H1 (cell line): Measurements from ENCODE around the gene MANBA. TPM values are rescaled to one million over a fixed set of nuclear protein-coding genes. Genes with fewer than 3 reads are reported as not detected.

Source experiments
- CTCF ChIA-PET: fragments of 300-600 bp; sonication (Branson Sonifier 250); formaldehyde crosslinking; loops from one replicate; lab custom pipeline; 2021; ENCODE audit not compliant: partially characterized antibody; lab: Charles Lee
- POLR2A ChIA-PET: fragments of 300-600 bp; sonication (Branson Sonifier 250); formaldehyde crosslinking; loops from one replicate; lab custom pipeline; 2021; ENCODE audit warnings: inconsistent platforms; ENCODE audit not compliant: partially characterized antibody; lab: Charles Lee
- DNase-seq, 2 experiments: peaks; one replicate each; pipeline versions ENCODE4 v3.0.0 to v3.0.0-alpha.2; 2010 to 2022; ENCODE audit warnings: low spot score in 2 of 2, low read depth in 1 of 2, mixed read lengths in 1 of 2
- FAIRE-seq: peaks from 2 replicates; lab custom pipeline; 2011; peaks lifted over from hg19 to GRCh38; lab: Jason Lieb, UNC
- H2AFZ ChIP-seq: 2 replicates; pipeline ENCODE4 v1.8.1; 2012; ENCODE audit warnings: low read length, inconsistent platforms
- H2AK5ac ChIP-seq: 2 replicates; pipeline ENCODE4 v1.6.1; 2013; ENCODE audit warnings: low read depth, low read length
- H2BK120ac ChIP-seq: replicated peaks from 2 replicates; pipeline ENCODE3; 2013; ENCODE audit warnings: low read depth, low read length, inconsistent platforms
- H2BK12ac ChIP-seq: 2 replicates; pipeline ENCODE4 v1.6.1; 2013; ENCODE audit warnings: low read depth, low read length
- H2BK15ac ChIP-seq: 2 replicates; pipeline ENCODE4 v1.6.1; 2013; ENCODE audit warnings: low read length
- H2BK20ac ChIP-seq: 2 replicates; pipeline ENCODE4 v1.6.1; 2013; ENCODE audit warnings: low read length
- H2BK5ac ChIP-seq: 2 replicates; pipeline ENCODE4 v1.6.1; 2013; ENCODE audit warnings: low read depth, low read length
- H3K14ac ChIP-seq: 2 replicates; pipeline ENCODE4 v1.6.1; 2013; ENCODE audit warnings: inconsistent platforms; ENCODE audit not compliant: insufficient read length
- H3K18ac ChIP-seq: 2 replicates; pipeline ENCODE4 v1.6.1; 2013; ENCODE audit warnings: low read length; ENCODE audit errors: extremely low read depth
- H3K23ac ChIP-seq: 2 replicates; pipeline ENCODE4 v1.6.1; 2013; ENCODE audit warnings: inconsistent platforms; ENCODE audit not compliant: insufficient read length
- H3K23me2 ChIP-seq: 2 replicates; pipeline ENCODE4 v1.6.1; 2013; ENCODE audit warnings: low read depth, low read length
- H3K27ac ChIP-seq: 2 replicates; pipeline ENCODE4 v1.6.1; 2011; ENCODE audit warnings: low read depth, low read length, inconsistent platforms
- H3K27me3 ChIP-seq, 4 experiments: replicated peaks in 1 of 4; 1 replicate in 1 of 4; 2 replicates in 3 of 4; pipeline versions ENCODE4 v1.6.1 to v1.8.1; 2011 to 2013; ENCODE audit warnings: low read length in 3 of 4, mild to moderate bottlenecking in 3 of 4, inconsistent platforms in 2 of 4, mixed read lengths in 2 of 4, moderate library complexity in 1 of 4; ENCODE audit not compliant: control insufficient read depth in 3 of 4, insufficient read depth in 3 of 4; ENCODE audit errors: extremely low read depth in 1 of 4
- H3K36me3 ChIP-seq, 4 experiments: 2 replicates each; pipeline versions ENCODE4 v1.6.1 to v1.8.1; 2011 to 2013; ENCODE audit warnings: mild to moderate bottlenecking in 4 of 4, low read length in 3 of 4, moderate library complexity in 2 of 4, control low read depth in 1 of 4, inconsistent platforms in 1 of 4; ENCODE audit not compliant: insufficient read depth in 4 of 4, control insufficient read depth in 2 of 4
- H3K4ac ChIP-seq: replicated peaks from 2 replicates; pipeline ENCODE3; 2013; ENCODE audit warnings: low read length, low read depth, mixed read lengths, inconsistent platforms; ENCODE audit not compliant: insufficient read length
- H3K4me1 ChIP-seq, 4 experiments: replicated peaks in 1 of 4; 1 replicate in 1 of 4; 2 replicates in 3 of 4; pipeline versions ENCODE4 v1.6.1 to v1.8.1; 2011 to 2013; ENCODE audit warnings: low read length in 3 of 4, inconsistent platforms in 2 of 4, mixed read lengths in 1 of 4; ENCODE audit not compliant: insufficient read depth in 4 of 4, control insufficient read depth in 3 of 4
- H3K4me2 ChIP-seq, 2 experiments: 2 replicates each; pipeline versions ENCODE4 v1.6.1 to v1.8.1; 2011 to 2013; ENCODE audit warnings: low read depth in 2 of 2, low read length in 2 of 2, control low read depth in 1 of 2, inconsistent platforms in 1 of 2, mild to moderate bottlenecking in 1 of 2; ENCODE audit not compliant: insufficient read depth in 1 of 2
- H3K4me3 ChIP-seq, 4 experiments: fragments of 200-600, 300-600 bp in 1 of 4; sonication (generic), shearing (Covaris generic), sonication (Bioruptor Twin) in 1 of 4; 2 replicates each; pipeline versions ENCODE4 v1.5.1 to v1.8.1; 2011 to 2016; ENCODE audit warnings: low read length in 4 of 4, low read depth in 3 of 4, control low read depth in 2 of 4, inconsistent platforms in 2 of 4, mild to moderate bottlenecking in 2 of 4, mixed read lengths in 1 of 4, moderate library complexity in 1 of 4; ENCODE audit not compliant: insufficient read depth in 2 of 4; ENCODE audit errors: extremely low read depth in 1 of 4
- H3K56ac ChIP-seq: replicated peaks from 2 replicates; pipeline ENCODE3; 2013; ENCODE audit warnings: low read depth, mild to moderate bottlenecking, mixed read lengths, low read length, inconsistent platforms; ENCODE audit not compliant: insufficient read length
- H3K79me1 ChIP-seq: 2 replicates; pipeline ENCODE4 v1.6.1; 2013; ENCODE audit warnings: low read depth, low read length, control low read depth
- H3K79me2 ChIP-seq, 2 experiments: 2 replicates each; pipeline versions ENCODE4 v1.6.1 to v1.8.1; 2012 to 2013; ENCODE audit warnings: low read length in 2 of 2, mild to moderate bottlenecking in 2 of 2, inconsistent platforms in 1 of 2; ENCODE audit not compliant: insufficient read depth in 2 of 2, control insufficient read depth in 1 of 2
- H3K9ac ChIP-seq, 4 experiments: replicated peaks in 1 of 4; 1 replicate in 1 of 4; 2 replicates in 3 of 4; pipeline versions ENCODE4 v1.6.1 to v1.8.1; 2011 to 2013; ENCODE audit warnings: low read depth in 3 of 4, low read length in 3 of 4, control low read depth in 2 of 4, mild to moderate bottlenecking in 2 of 4, moderate library complexity in 2 of 4, inconsistent platforms in 1 of 4; ENCODE audit errors: extremely low read depth in 1 of 4
- H3K9me3 ChIP-seq, 2 experiments: 2 replicates each; pipeline versions ENCODE4 v1.6.1 to v1.8.1; 2012 to 2013; ENCODE audit warnings: mild to moderate bottlenecking in 2 of 2, moderate library complexity in 2 of 2, control low read depth in 1 of 2, inconsistent platforms in 1 of 2, low read depth in 1 of 2, low read length in 1 of 2, mixed read lengths in 1 of 2; ENCODE audit not compliant: insufficient read depth in 2 of 2
- H4K20me1 ChIP-seq, 2 experiments: replicated peaks in 1 of 2; 2 replicates each; pipeline versions ENCODE3 to v1.8.1; 2011 to 2013; ENCODE audit warnings: inconsistent platforms in 2 of 2, low read length in 2 of 2, mild to moderate bottlenecking in 1 of 2; ENCODE audit not compliant: insufficient read depth in 2 of 2, control insufficient read depth in 1 of 2
- H4K5ac ChIP-seq: 2 replicates; pipeline ENCODE4 v1.6.1; 2013; ENCODE audit warnings: low read length, low read depth, mixed read lengths, inconsistent platforms; ENCODE audit not compliant: insufficient read length
- H4K8ac ChIP-seq: 2 replicates; pipeline ENCODE4 v1.8.0; 2013; ENCODE audit warnings: mild to moderate bottlenecking, moderate library complexity, low read length, inconsistent platforms; ENCODE audit not compliant: insufficient read depth; ENCODE audit errors: extremely low read depth
- H4K91ac ChIP-seq: replicated peaks from 2 replicates; pipeline ENCODE3; 2013; ENCODE audit warnings: low read length, mixed read lengths, inconsistent platforms; ENCODE audit not compliant: insufficient read length
- BCL11A ChIP-seq, 2 experiments: IDR thresholded peaks; one replicate each; pipeline ENCODE4 v1.6.1; 2011; ENCODE audit warnings: low read depth in 2 of 2, low read length in 2 of 2, mild to moderate bottlenecking in 2 of 2
- CBX5 ChIP-seq: fragments of 300-800, 300-1000 bp; sonication (generic); IDR thresholded peaks from 2 replicates; pipeline ENCODE4 v1.7.1; 2016; ENCODE audit warnings: antibody characterized with exemption, low read length, low read depth
- HDAC2 ChIP-seq, 2 experiments: fragments of 300-600 bp in 1 of 2; sonication (generic) in 1 of 2; IDR thresholded peaks; 2 replicates each; pipeline ENCODE4 v1.6.1; 2011 to 2012; ENCODE audit warnings: low read depth in 2 of 2, low read length in 2 of 2, mild to moderate bottlenecking in 2 of 2, moderate library complexity in 2 of 2, borderline replicate concordance in 1 of 2, inconsistent platforms in 1 of 2
- MAFK ChIP-seq: IDR thresholded peaks from 2 replicates; pipeline ENCODE4 v1.6.1; 2012; ENCODE audit warnings: low read depth, mild to moderate bottlenecking, improper control_type of control experiment, low read length
- SIX5 ChIP-seq: IDR thresholded peaks from 2 replicates; pipeline ENCODE4 v1.6.1; 2011; ENCODE audit warnings: mild to moderate bottlenecking, low read depth, low read length
- TEAD4 ChIP-seq: IDR thresholded peaks from 2 replicates; pipeline ENCODE4 v1.6.1; 2012; ENCODE audit warnings: low read depth, low read length, inconsistent platforms, mixed read lengths
- WGBS, 2 experiments: shearing (Covaris generic) in 1 of 2; methylation state at CpG; one replicate each; pipeline versions ENCODE4 v1.1.6 to v1.1.7; 2013 to 2015; ENCODE audit warnings: low lambda C conversion rate in 2 of 2, mixed read lengths in 2 of 2, inconsistent platforms in 1 of 2, low coverage in 1 of 2, missing lambda C conversion rate in 1 of 2; ENCODE audit not compliant: insufficient replicate concordance in 2 of 2, insufficient coverage in 1 of 2, insufficient read length in 1 of 2; ENCODE audit errors: extremely low coverage in 1 of 2, missing lambda C conversion rate in 1 of 2; 5-methylcytosine and 5-hydroxymethylcytosine counted together
- polyA plus RNA-seq, 7 experiments: library from polyadenylated mRNA; depleted of rRNA in 3 of 7; stranded (reverse) in 5 of 7; unstranded in 2 of 7; fragments of >200 nt in 5 of 7; fragments of 200-250 nt in 2 of 7; gene quantifications; 1 replicate in 5 of 7; 2 replicates in 1 of 7; 4 replicates in 1 of 7; pipeline versions ENCODE4 v1.2.1 to v1.2.3, GENCODE V29; 2011 to 2013; ENCODE audit warnings: missing spikeins in 2 of 7, mixed read lengths in 2 of 7
- total RNA-seq: library from RNA; stranded (reverse); fragmentation: NEBNext Ultra II Directional; extraction: Animal tissue kit (Norgen Biotek cat#: 25700); gene quantifications from 2 replicates; pipeline ENCODE4 v1.2.1, GENCODE V29; 2021
- TF ChIP-seq, protein P1 (sequence below): IDR thresholded peaks from 2 replicates; pipeline ENCODE4 v1.6.1; 2012; ENCODE audit warnings: inconsistent platforms
- TF ChIP-seq, protein P2 (sequence below): IDR thresholded peaks from 2 replicates; pipeline ENCODE4 v1.6.1; 2011; ENCODE audit warnings: low read length, improper control_type of control experiment

MANBA gene
- total and polyA plus RNA-seq, 2 of the 8 experiments (the other 6 are each of a cell fraction or from before 2014, with no cell fraction given) = 22.9 to 27.8 TPM

DNA sequence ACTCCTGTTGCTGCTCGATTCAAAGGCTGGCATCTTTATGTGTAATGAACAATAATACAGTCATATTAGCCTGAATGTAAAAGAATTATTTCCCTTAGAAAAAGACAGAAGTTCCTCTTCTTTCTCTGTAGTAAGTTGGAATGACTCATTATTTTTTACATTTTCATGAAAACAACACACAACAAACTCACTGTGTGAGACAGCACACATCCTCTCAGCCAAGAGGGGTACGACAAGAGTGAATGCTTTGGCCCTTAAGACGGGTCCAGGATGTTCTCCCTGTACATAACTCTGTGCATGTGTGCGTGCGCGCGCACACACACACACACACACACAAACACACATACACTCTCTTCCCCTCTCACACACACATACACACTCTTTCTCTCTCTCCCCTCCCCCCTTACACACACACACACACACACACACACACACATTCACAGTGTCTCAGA is 72.8 kb downstream of the MANBA start:
- Histone ChIP-seq H3K23ac (no peak overlapping the region), H3K4ac (no peak overlapping the region), H2BK15ac (no peak overlapping the region), H4K5ac (no peak overlapping the region), H2AK5ac (no peak overlapping the region), H3K27ac (no peak overlapping the region), H3K9ac (no peak overlapping the region), H4K20me1 (peaks cover 0 to 2% of the 10 kb centered on the region in 2 experiments), H3K4me2 (no peak overlapping the region), H3K56ac (no peak overlapping the region), H3K9me3 (no peaks in the 10 kb centered on the region), H3K14ac (no peak overlapping the region), H2BK5ac (no peak overlapping the region), H3K23me2 (no peaks in the 10 kb centered on the region; the same call in 1 of the 2 replicates), H3K4me1 (no peaks in the 10 kb centered on the region), H4K8ac (no peak overlapping the region), H3K18ac (no peak overlapping the region), H3K79me2 (no peaks in the 10 kb centered on the region), H3K36me3 (peaks cover 0 to 16% (median 2%) of the 10 kb centered on the region in 4 experiments; a peak in 3 of 8 replicates), H2AFZ (no peak overlapping the region), H2BK120ac (no peak overlapping the region), H3K4me3 (no peak overlapping the region), H3K79me1 (no peaks in the 10 kb centered on the region), H3K27me3 (no peaks in the 10 kb centered on the region), H2BK12ac (no peak overlapping the region), H2BK20ac (no peak overlapping the region), H4K91ac (no peak overlapping the region)
- CTCF ChIA-PET = no interaction called here
- FAIRE-seq (no peak), DNase-seq (no peak)
- POLR2A ChIA-PET = no interaction called here
- TF ChIP-seq TEAD4 (no peak), HDAC2 (IDR thresholded peaks at IDR 0.05; ENCODE audit: borderline replicate concordance in 1 of 2, low read depth in 2 of 2, low read length in 2 of 2) (no peak), SIX5 (no peak), MAFK (no peak), BCL11A (IDR thresholded peaks at IDR 0.05; ENCODE audit: low read depth in 2 of 2, low read length in 2 of 2) (no peak), CBX5 (no peak)
- TF ChIP-seq, protein P1, sequence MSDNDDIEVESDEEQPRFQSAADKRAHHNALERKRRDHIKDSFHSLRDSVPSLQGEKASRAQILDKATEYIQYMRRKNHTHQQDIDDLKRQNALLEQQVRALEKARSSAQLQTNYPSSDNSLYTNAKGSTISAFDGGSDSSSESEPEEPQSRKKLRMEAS = no peak
- TF ChIP-seq, protein P2, sequence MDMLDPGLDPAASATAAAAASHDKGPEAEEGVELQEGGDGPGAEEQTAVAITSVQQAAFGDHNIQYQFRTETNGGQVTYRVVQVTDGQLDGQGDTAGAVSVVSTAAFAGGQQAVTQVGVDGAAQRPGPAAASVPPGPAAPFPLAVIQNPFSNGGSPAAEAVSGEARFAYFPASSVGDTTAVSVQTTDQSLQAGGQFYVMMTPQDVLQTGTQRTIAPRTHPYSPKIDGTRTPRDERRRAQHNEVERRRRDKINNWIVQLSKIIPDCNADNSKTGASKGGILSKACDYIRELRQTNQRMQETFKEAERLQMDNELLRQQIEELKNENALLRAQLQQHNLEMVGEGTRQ = no peak
- 90% methylated on average over 7 of the region's 7 CpGs; no CpG with 5 or more reads in 1 of the 2 experiments for WGBS, 2 experiments
